H9 (cell line): ENCODE results near the gene LPCAT3. TPM values are rescaled to one million over a fixed set of nuclear protein-coding genes. Genes with fewer than 3 reads are reported as not detected.

Experiments used
- DNase-seq: peaks from one replicate; pipeline ENCODE4 v3.0.0-alpha.2; 2017
- H2AFZ ChIP-seq: one replicate; pipeline ENCODE4 v1.6.1; 2013; ENCODE audit warnings: mild to moderate bottlenecking, low read length, control low read depth, moderate library complexity
- H2AK5ac ChIP-seq: 2 replicates; pipeline ENCODE4 v1.6.1; 2013; ENCODE audit warnings: low read length, control low read depth, mixed read lengths; ENCODE audit not compliant: insufficient read length
- H2BK120ac ChIP-seq: one replicate; pipeline ENCODE4 v1.6.1; 2013; ENCODE audit warnings: low read depth, mild to moderate bottlenecking, low read length, control low read depth, inconsistent platforms; ENCODE audit not compliant: poor library complexity, severe bottlenecking
- H2BK12ac ChIP-seq: 2 replicates; pipeline ENCODE4 v1.6.1; 2013; ENCODE audit warnings: low read length, control low read depth, mixed read lengths, low read depth; ENCODE audit not compliant: insufficient read length
- H2BK15ac ChIP-seq: 2 replicates; pipeline ENCODE4 v1.6.1; 2013; ENCODE audit warnings: low read depth, low read length, control low read depth
- H2BK20ac ChIP-seq: one replicate; pipeline ENCODE4 v1.6.1; 2013; ENCODE audit warnings: low read depth, mild to moderate bottlenecking, low read length, control low read depth, inconsistent platforms; ENCODE audit not compliant: poor library complexity, severe bottlenecking
- H2BK5ac ChIP-seq: 2 replicates; pipeline ENCODE4 v1.6.1; 2013; ENCODE audit warnings: low read length, control low read depth, mixed read lengths; ENCODE audit not compliant: insufficient read length
- H3K14ac ChIP-seq: 2 replicates; pipeline ENCODE4 v1.6.1; 2013; ENCODE audit warnings: low read length, control low read depth; ENCODE audit not compliant: insufficient read depth
- H3K18ac ChIP-seq: 2 replicates; pipeline ENCODE4 v1.6.1; 2013; ENCODE audit warnings: low read depth, mild to moderate bottlenecking, mixed read lengths, low read length, control low read depth; ENCODE audit not compliant: insufficient read length
- H3K23ac ChIP-seq: 2 replicates; pipeline ENCODE4 v1.6.1; 2013; ENCODE audit warnings: low read length, control low read depth, mixed read lengths, low read depth; ENCODE audit not compliant: insufficient read length
- H3K23me2 ChIP-seq: 2 replicates; pipeline ENCODE4 v1.6.1; 2013; ENCODE audit warnings: low read depth, mild to moderate bottlenecking, mixed read lengths, low read length, control low read depth; ENCODE audit not compliant: insufficient read length, poor library complexity, severe bottlenecking
- H3K27ac ChIP-seq: 2 replicates; pipeline ENCODE4 v1.5.1; 2013; ENCODE audit warnings: low read length, control low read depth, mixed read lengths, low read depth; ENCODE audit not compliant: insufficient read length
- H3K27me3 ChIP-seq: 2 replicates; pipeline ENCODE4 v1.6.1; 2013; ENCODE audit warnings: low read length, control low read depth, inconsistent platforms; ENCODE audit not compliant: insufficient read depth
- H3K4ac ChIP-seq: 2 replicates; pipeline ENCODE4 v1.6.1; 2013; ENCODE audit warnings: low read depth, mild to moderate bottlenecking, control low read depth, inconsistent platforms, low read length, moderate library complexity
- H3K4me1 ChIP-seq: 2 replicates; pipeline ENCODE4 v1.6.1; 2013; ENCODE audit warnings: low read length, control low read depth, inconsistent platforms; ENCODE audit not compliant: insufficient read depth
- H3K4me2 ChIP-seq: 2 replicates; pipeline ENCODE4 v1.6.1; 2013; ENCODE audit warnings: low read length, control low read depth, mixed read lengths; ENCODE audit not compliant: insufficient read length, insufficient read depth
- H3K56ac ChIP-seq: 2 replicates; pipeline ENCODE4 v1.6.1; 2013; ENCODE audit warnings: low read depth, mild to moderate bottlenecking, mixed read lengths, low read length, control low read depth; ENCODE audit not compliant: insufficient read length
- H3K79me1 ChIP-seq: 2 replicates; pipeline ENCODE4 v1.6.1; 2013; ENCODE audit warnings: low read depth, mild to moderate bottlenecking, moderate library complexity, low read length, control low read depth, inconsistent platforms; ENCODE audit not compliant: insufficient read depth, poor library complexity, severe bottlenecking
- H3K79me2 ChIP-seq: 2 replicates; pipeline ENCODE4 v1.6.1; 2013; ENCODE audit warnings: low read length, control low read depth, inconsistent platforms; ENCODE audit not compliant: insufficient read depth
- H3K9ac ChIP-seq: 2 replicates; pipeline ENCODE4 v1.6.1; 2013; ENCODE audit warnings: low read length, control low read depth, mixed read lengths; ENCODE audit not compliant: insufficient read length; ENCODE audit errors: extremely low read depth
- H3K9me3 ChIP-seq: one replicate; pipeline ENCODE4 v1.6.1; 2013; ENCODE audit warnings: low read depth, low read length, inconsistent platforms; ENCODE audit not compliant: control insufficient read depth
- H3T11ph ChIP-seq: one replicate; pipeline ENCODE4 v1.6.1; 2013; ENCODE audit warnings: mild to moderate bottlenecking, low read length, control low read depth, inconsistent platforms
- H4K20me1 ChIP-seq: one replicate; pipeline ENCODE4 v1.6.1; 2013; ENCODE audit not compliant: control insufficient read depth, insufficient read length, insufficient read depth
- H4K5ac ChIP-seq: 2 replicates; pipeline ENCODE4 v1.6.1; 2013; ENCODE audit warnings: low read depth, mild to moderate bottlenecking, mixed read lengths, low read length, control low read depth; ENCODE audit not compliant: insufficient read length
- H4K8ac ChIP-seq: replicated peaks from 2 replicates; pipeline ENCODE4 v1.6.1; 2013; ENCODE audit warnings: low read length, control low read depth, mixed read lengths, low read depth; ENCODE audit not compliant: insufficient read length
- H4K91ac ChIP-seq: 2 replicates; pipeline ENCODE4 v1.6.1; 2013; ENCODE audit warnings: low read depth, mild to moderate bottlenecking, moderate library complexity, mixed read lengths, low read length, control low read depth; ENCODE audit not compliant: insufficient read length
- H3K27ac Mint-ChIP-seq, 3 experiments: 2 replicates in 2 of 3; 3 replicates in 1 of 3; pipeline ENCODE4 v1.8.0; 2020 to 2021; ENCODE audit warnings: mixed read lengths in 3 of 3, mild to moderate bottlenecking in 1 of 3, moderate library complexity in 1 of 3
- H3K27me3 Mint-ChIP-seq: 2 replicates; pipeline ENCODE4 v1.8.0; 2021; ENCODE audit warnings: low read depth, mild to moderate bottlenecking, moderate library complexity, mixed read lengths
- H3K36me3 Mint-ChIP-seq, 3 experiments: 2 replicates in 2 of 3; 3 replicates in 1 of 3; pipeline ENCODE4 v1.8.0; 2020 to 2021; ENCODE audit warnings: low read depth in 3 of 3, mixed read lengths in 3 of 3; ENCODE audit not compliant: insufficient read depth in 1 of 3
- H3K4me1 Mint-ChIP-seq, 2 experiments: 2 replicates each; pipeline ENCODE4 v1.8.0; 2020; ENCODE audit warnings: mixed read lengths in 2 of 2
- H3K4me3 Mint-ChIP-seq, 2 experiments: 2 replicates in 1 of 2; 3 replicates in 1 of 2; pipeline ENCODE4 v1.8.0; 2020 to 2021; ENCODE audit warnings: mild to moderate bottlenecking in 2 of 2, mixed read lengths in 2 of 2, moderate library complexity in 1 of 2
- H3K9me3 Mint-ChIP-seq, 2 experiments: 2 replicates in 1 of 2; 3 replicates in 1 of 2; pipeline ENCODE4 v1.8.0; 2020; ENCODE audit warnings: mild to moderate bottlenecking in 2 of 2, mixed read lengths in 2 of 2, moderate library complexity in 1 of 2
- WGBS: extraction: QIAGEN DNeasy Blood & Tissue Kit; methylation state at CpG from one replicate; pipeline ENCODE4 v1.1.7; 2013; ENCODE audit warnings: missing lambda C conversion rate, low lambda C conversion rate, mixed read lengths; ENCODE audit not compliant: insufficient read length; ENCODE audit errors: extremely low coverage; 5-methylcytosine and 5-hydroxymethylcytosine counted together
- total RNA-seq: library from RNA; stranded (reverse); gene quantifications from 2 replicates; pipeline ENCODE4 v1.2.1, GENCODE V29; 2021
- TF ChIP-seq, protein P1 (sequence below): fragments of 200-600 bp; sonication (generic); conservative IDR thresholded peaks from 3 replicates; pipeline ENCODE4 v1.8.0; 2021; ENCODE audit warnings: antibody characterized with exemption, mild to moderate bottlenecking

LPCAT3 gene
- total RNA-seq, 1 experiment from 2014 or later = 47.7 TPM

GRCh38 chr12:7035463-7035862 is 17.2 kb upstream of the LPCAT3 start:
- peaks cover 3% of the 10 kb centered on the region; the same call in 1 of the 2 replicates for H3K4me1 ChIP-seq
- H3K36me3 Mint-ChIP-seq = peaks cover 0 to 3% (median 0%) of the 10 kb centered on the region in 3 experiments; a peak in 2 of 7 replicates
- H3K27ac ChIP-seq = no peak overlapping the region
- peaks cover 2 to 3% of the 10 kb centered on the region in 2 experiments; a peak in 3 of 5 replicates for H3K9me3 Mint-ChIP-seq
- no peaks in the 10 kb centered on the region for H3K79me1 ChIP-seq
- H2BK15ac ChIP-seq = no peak overlapping the region
- H2BK120ac ChIP-seq = peak overlapping the region; percentile 73
- no peak overlapping the region for H4K8ac ChIP-seq
- no peak overlapping the region for H4K91ac ChIP-seq
- H3K4me3 Mint-ChIP-seq = no peak overlapping the region
- DNase-seq = no peak
- H3K23ac ChIP-seq = no peak overlapping the region
- no peak overlapping the region for H3K56ac ChIP-seq
- H3K79me2 ChIP-seq = no peaks in the 10 kb centered on the region
- H3K4ac ChIP-seq = no peak overlapping the region
- no peak overlapping the region for H2AFZ ChIP-seq
- no peaks in the 10 kb centered on the region for H3K23me2 ChIP-seq
- no peak overlapping the region for H4K5ac ChIP-seq
- H3K27me3 ChIP-seq = no peaks in the 10 kb centered on the region
- H3K4me2 ChIP-seq = no peak overlapping the region
- TF ChIP-seq, protein P1, sequence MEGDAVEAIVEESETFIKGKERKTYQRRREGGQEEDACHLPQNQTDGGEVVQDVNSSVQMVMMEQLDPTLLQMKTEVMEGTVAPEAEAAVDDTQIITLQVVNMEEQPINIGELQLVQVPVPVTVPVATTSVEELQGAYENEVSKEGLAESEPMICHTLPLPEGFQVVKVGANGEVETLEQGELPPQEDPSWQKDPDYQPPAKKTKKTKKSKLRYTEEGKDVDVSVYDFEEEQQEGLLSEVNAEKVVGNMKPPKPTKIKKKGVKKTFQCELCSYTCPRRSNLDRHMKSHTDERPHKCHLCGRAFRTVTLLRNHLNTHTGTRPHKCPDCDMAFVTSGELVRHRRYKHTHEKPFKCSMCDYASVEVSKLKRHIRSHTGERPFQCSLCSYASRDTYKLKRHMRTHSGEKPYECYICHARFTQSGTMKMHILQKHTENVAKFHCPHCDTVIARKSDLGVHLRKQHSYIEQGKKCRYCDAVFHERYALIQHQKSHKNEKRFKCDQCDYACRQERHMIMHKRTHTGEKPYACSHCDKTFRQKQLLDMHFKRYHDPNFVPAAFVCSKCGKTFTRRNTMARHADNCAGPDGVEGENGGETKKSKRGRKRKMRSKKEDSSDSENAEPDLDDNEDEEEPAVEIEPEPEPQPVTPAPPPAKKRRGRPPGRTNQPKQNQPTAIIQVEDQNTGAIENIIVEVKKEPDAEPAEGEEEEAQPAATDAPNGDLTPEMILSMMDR = no peak
- H3K9ac ChIP-seq = no peak overlapping the region
- no peak overlapping the region for H2BK12ac ChIP-seq
- peaks cover 3% of the 10 kb centered on the region for H3K27me3 Mint-ChIP-seq
- no peak overlapping the region for H2AK5ac ChIP-seq
- H4K20me1 ChIP-seq = no peaks in the 10 kb centered on the region
- no peak overlapping the region for H3T11ph ChIP-seq
- H3K27ac Mint-ChIP-seq = no peak overlapping the region
- no peak overlapping the region for H3K14ac ChIP-seq
- no peak overlapping the region for H3K18ac ChIP-seq
- no peak overlapping the region for H2BK5ac ChIP-seq
- no peaks in the 10 kb centered on the region for H3K9me3 ChIP-seq
- H2BK20ac ChIP-seq = no peak overlapping the region
- H3K4me1 Mint-ChIP-seq = peaks cover 13 to 14% of the 10 kb centered on the region in 2 experiments
- no CpG with 5 or more reads among the region's 2 CpGs for WGBS
